GM12872 (cell line): Measurements from ENCODE around the gene MRGPRG.

Source experiments
- CTCF ChIP-seq: IDR thresholded peaks from 3 replicates; pipeline ENCODE4 v1.5.1; 2011; ENCODE audit warnings: low read depth, mild to moderate bottlenecking, low read length, moderate library complexity; ENCODE audit not compliant: insufficient read depth

MRGPRG gene

GRCh38 chr11:3174387-3174786, 44.2 kb downstream of the MRGPRG start:
- TF ChIP-seq CTCF, result no peak

- no peak for TF ChIP-seq CTCF
Observed at GRCh38 chr11:3173795-3174194, 44.8 kb downstream of the MRGPRG start.

- TF ChIP-seq CTCF, result no peak
Observed at GRCh38 chr11:3171931-3172560, 46.6 kb downstream of the MRGPRG start.

- TF ChIP-seq CTCF, result no peak
Observed at GRCh38 chr11:3170756-3171650, 47.6 kb downstream of the MRGPRG start.

GRCh38 chr11:3170044-3170755, 48.4 kb downstream of the MRGPRG start:
- TF ChIP-seq CTCF, result no peak

GRCh38 chr11:3169255-3170043, 49.2 kb downstream of the MRGPRG start:
- no peak for TF ChIP-seq CTCF
